ENCODE measurements around the gene GPT2.
A peak's percentile ranks its signal among the peaks of the same experiment; 100 is the strongest.
"Not testable (repeated sequence)": the region's sequence is repeated elsewhere in the genome, so short reads cannot be mapped to it uniquely, and the experiment has no call there.

GPT2 gene

GRCh38 chr16:46924402-46924801 is 40.2 kb downstream of the GPT2 start:
- no peak for DNase-seq

GRCh38 chr16:46926470-46927225 is 42.5 kb downstream of the GPT2 start:
- no peak for DNase-seq

DNA sequence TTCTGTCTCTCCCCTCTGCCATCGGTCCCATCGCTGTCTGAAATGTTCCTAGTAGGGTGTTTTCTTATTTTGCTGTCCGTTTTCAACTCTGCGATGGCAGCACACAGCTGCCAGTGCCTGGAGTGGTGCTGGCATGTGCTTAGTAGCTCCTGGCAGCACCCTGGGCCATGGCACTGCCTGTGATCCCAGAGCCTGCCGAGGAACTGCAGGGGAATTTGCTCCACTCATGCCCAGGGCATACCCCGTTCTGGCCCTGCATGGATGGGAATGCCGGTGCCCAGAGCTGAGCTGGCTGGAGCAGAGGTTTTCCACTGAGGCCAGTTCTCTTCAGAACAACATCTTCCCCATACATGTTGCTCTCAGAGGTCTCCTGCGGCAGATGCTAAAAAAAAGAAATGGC is 43.1 kb downstream of the GPT2 start:
- no peak for DNase-seq

GRCh38 chr16:46928811-46929210 is 44.6 kb downstream of the GPT2 start:
- no peak for DNase-seq

GRCh38 chr16:46929378-46930332 is 45.5 kb downstream of the GPT2 start:
- peak; percentile 28 to 49 (median 40) for DNase-seq

- DNase-seq = no peak
Observed at GRCh38 chr16:46930861-46931260, 46.7 kb downstream of the GPT2 start.

- peak in 2 of 3 experiments; percentile 3 to 64 for DNase-seq
Observed at GRCh38 chr16:46932802-46933201, 48.6 kb downstream of the GPT2 start.

- DNase-seq = no peak
Observed at GRCh38 chr16:46937536-46937935, 53.4 kb downstream of the GPT2 start.

- DNase-seq = not testable (repeated sequence)
Observed at GRCh38 chr16:46944713-46945112, 60.6 kb downstream of the GPT2 start.

- peak in 2 of 3 experiments; percentile 21 to 60 for DNase-seq
Observed at GRCh38 chr16:46947900-46948547, 63.9 kb downstream of the GPT2 start.

DNA sequence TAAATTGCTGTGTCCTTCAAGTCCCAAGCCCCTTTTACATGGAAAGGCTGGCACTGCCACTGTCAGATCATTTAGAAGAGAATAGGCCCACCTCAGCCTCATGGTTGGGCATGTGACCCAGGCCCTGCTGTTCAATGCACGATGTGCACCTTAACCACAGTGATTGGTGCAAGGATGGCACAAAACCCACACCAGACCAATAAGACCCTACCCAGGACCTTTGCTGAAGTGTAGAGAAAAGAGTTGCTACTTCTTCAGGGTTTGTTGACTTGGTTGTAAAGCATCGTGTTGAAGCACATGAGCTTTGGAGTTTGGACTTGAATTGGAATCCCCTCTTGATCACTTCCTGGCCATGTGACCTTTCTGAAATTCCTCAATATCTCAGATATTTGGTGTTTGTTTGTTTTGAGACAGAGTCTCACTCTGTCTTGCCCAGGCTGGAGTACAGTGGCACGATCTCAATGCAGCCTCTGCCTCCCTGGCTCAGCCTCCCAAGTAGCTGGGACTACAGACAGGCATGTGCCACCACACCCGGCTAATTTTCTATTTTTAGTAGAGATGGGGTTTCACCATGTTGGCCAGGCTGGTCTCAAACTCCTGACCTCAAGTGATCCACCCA is 64.5 kb downstream of the GPT2 start:
- no peak for DNase-seq

DNA sequence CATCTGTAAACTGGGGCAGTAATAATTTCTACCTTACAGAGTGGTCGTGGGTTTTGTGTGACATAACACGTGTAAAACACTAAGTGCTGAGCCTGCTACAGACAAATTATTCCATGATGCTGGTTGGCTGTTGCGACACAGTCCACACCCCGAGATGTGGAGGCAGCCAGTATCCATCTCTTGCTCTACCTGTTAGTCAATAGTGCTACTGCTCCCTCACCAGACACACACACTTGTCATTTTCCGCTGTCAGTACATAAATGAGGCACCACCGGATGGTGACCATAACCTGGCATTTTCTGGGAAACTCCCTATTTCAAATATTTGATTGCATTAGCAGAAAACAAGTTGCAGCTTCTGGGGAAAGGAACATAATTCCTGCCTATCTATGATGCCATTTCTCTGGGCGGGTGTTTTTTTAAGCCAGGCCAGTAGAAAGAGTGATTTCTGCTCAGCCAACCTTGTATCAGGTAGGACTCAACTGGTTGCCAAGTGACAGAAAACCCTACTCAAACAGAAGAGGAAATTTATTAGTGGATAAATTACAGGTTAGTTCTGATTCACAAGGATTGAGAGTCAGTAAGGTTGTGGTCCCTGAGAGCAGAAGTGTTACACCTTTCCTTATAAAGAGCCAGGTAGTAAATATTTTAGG is 65.2 kb downstream of the GPT2 start:
- DNase-seq = peak in 2 of 3 experiments; percentile 56 to 78

GRCh38 chr16:46950009-46950408 is 65.8 kb downstream of the GPT2 start:
- DNase-seq = peak in 1 of 3 experiments; percentile 28

DNA sequence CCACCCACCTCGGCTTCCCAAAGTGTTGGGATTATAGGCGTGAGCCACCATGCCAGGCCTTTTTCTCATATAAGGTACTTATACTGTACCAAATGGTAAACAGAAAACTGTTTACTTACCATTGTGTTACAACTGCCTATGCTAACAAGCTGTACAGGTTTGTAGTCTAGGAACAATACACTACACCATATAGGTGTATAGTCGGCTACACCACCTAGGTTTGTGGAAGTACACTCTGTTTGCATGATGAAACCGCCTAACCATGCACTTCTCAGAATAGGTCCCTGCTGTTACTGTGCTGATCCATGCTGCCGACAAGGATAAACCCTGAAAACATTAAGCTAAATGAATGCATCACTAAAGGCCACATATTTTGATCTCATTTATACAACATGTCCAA is 70.4 kb downstream of the GPT2 start:
- no peak for DNase-seq

- no peak for DNase-seq
Observed at GRCh38 chr16:46961373-46962353, 77.5 kb downstream of the GPT2 start.

DNA sequence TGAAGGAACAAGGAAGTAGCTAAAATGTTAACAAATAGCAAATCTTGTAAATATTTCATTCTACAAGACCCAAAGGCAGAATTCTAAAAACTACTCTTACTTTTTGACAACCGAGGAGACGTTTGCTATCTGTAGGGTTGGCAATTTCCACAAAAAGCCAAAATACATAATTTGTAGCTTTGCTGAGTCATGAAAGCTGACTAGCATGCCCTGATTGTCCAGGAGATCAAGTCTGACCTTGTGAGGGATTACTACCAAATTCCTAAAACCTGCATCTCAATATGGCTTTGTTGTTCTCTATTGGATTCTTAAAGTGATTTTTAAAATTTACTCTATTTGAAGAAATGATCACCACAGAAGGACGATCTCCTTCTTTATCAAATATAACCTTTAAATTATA is 78.5 kb downstream of the GPT2 start:
- no peak for DNase-seq

DNA sequence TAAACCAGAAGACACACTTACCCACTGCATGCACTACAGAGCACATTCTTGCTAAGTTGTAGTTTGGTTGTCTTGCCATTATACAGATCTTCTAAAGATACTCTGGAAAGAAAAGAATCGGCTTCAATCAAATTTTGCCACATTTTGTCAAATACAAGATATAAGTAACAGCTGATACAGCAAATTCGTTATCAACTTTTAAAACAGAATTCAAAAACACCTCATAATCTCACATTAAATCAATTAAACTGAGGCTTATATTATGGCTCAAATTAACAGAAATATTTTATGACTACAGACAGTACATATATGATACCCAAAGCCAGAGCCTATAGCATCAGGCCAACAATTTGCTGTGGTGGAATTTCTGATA is 83.9 kb downstream of the GPT2 start:
- DNase-seq = no peak

GRCh38 chr16:46970089-46970488 is 85.9 kb downstream of the GPT2 start:
- DNase-seq = no peak

GRCh38 chr16:46971271-46971670 is 87.1 kb downstream of the GPT2 start:
- no peak for DNase-seq

DNA sequence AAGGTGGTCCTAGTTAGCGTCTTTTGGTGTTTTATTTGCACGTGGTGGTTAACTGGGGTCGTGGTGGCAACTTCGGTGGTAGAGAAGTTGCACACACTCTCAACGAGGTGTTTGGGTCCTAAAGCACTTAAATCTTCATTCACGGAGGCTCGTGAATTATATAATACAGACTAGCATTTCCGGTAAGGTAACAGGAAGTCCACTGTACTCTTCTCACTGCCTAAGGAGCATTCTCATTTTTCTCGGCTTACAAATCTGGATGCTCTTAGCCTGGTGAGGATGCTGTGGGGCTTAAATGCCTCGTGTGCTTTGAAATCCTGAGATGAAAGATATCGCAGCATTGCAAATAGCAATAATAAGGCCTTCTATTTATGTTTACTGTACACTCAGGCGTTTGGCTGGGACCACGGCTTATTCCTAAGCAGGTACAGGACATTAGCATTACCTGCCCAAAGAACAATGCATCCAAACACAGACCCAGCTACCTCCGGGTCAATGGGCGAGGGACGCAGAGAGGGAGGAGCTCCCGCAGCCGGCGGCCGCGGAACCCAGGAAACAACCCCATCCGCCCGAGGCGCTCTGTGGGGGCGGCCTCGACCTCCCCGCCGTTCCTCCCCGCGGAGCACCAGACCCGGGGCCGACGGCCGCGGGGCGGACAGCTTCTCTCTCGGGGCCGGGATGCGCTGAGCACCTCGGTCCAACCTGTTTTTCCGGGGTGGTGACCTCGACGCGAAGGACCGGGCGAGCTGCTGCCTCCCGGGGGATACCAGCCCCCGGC is 88.5 kb downstream of the GPT2 start:
- DNase-seq = peak in 2 of 3 experiments; percentile 76 to 77
